HCT116 (cell line): Measurements from ENCODE around the gene ACVR1. TPM values are rescaled to one million over a fixed set of nuclear protein-coding genes. Genes with fewer than 3 reads are reported as not detected.

ENCODE experiments used
- ATAC-seq: fragments of 200-7000 bp; cut with Tn5 transposase; 2 replicates; pipeline ENCODE4 v1.9.1; 2020; ENCODE audit warnings: mild to moderate bottlenecking, moderate library complexity
- BruUV-seq: library from RNA; stranded (reverse); fragments of 400-500 nt; replicated peaks from 2 replicates; lab custom pipeline; 2021; lab: Mats Ljungman, UMichigan
- CTCF ChIA-PET: fragments of 300-600 bp; sonication (Branson Sonifier 250); formaldehyde crosslinking; loops from one replicate; lab custom pipeline; 2021; ENCODE audit warnings: antibody characterized with exemption; lab: Charles Lee
- POLR2A ChIA-PET: fragments of 300-600, 350-600 bp; sonication (Branson Sonifier 250); formaldehyde crosslinking; loops from one replicate; lab custom pipeline; 2021; ENCODE audit warnings: antibody characterized with exemption; lab: Charles Lee
- RAD21 ChIA-PET, 2 experiments: fragments of 300-600 bp; sonication (Branson Sonifier 250); formaldehyde crosslinking; loops; one replicate each; lab custom pipeline; 2023; ENCODE audit warnings: low total read pairs in 2 of 2; ENCODE audit not compliant: uncharacterized antibody in 2 of 2, unreplicated experiment in 2 of 2, low non-redundant PET in 1 of 2; lab: Charles Lee
- DNase-seq: peaks from one replicate; pipeline ENCODE4 v3.0.0-alpha.2; 2010; ENCODE audit warnings: low read depth, low spot score
- H2AFZ ChIP-seq: fragments of 200-600 bp; shearing (Covaris generic), sonication (generic); 2 replicates; pipeline ENCODE4 v1.6.1; 2017; ENCODE audit warnings: low read depth, mixed run types, mixed read lengths, antibody characterized with exemption, low read length; ENCODE audit not compliant: poor library complexity, severe bottlenecking
- H3K27ac ChIP-seq: 2 replicates; pipeline ENCODE4 v1.5.1; 2012; ENCODE audit warnings: low read depth, low read length
- H3K27me3 ChIP-seq: fragments of 200-600 bp; sonication (generic); 2 replicates; pipeline ENCODE4 v1.6.1; 2016; ENCODE audit warnings: mixed run types, low read length, mixed read lengths; ENCODE audit not compliant: insufficient read depth
- H3K36me3 ChIP-seq, 2 experiments: fragments of 200-500 bp in 1 of 2; fragments of 200-600 bp in 1 of 2; sonication (Bioruptor generic) in 1 of 2; sonication (generic) in 1 of 2; 2 replicates each; pipeline versions ENCODE4 v1.5.1 to v1.6.1; 2014 to 2016; ENCODE audit warnings: low read length in 2 of 2, inconsistent platforms in 1 of 2, mixed read lengths in 1 of 2, mixed run types in 1 of 2; ENCODE audit not compliant: insufficient read depth in 2 of 2, control insufficient read depth in 1 of 2
- H3K4me1 ChIP-seq, 2 experiments: fragments of 200-600 bp in 1 of 2; sonication (generic) in 1 of 2; 2 replicates each; pipeline versions ENCODE4 v1.5.1 to v1.6.1; 2012 to 2017; ENCODE audit warnings: low read length in 2 of 2, inconsistent platforms in 1 of 2, mild to moderate bottlenecking in 1 of 2, mixed read lengths in 1 of 2, mixed run types in 1 of 2, moderate library complexity in 1 of 2; ENCODE audit not compliant: insufficient read depth in 2 of 2, control insufficient read depth in 1 of 2
- H3K4me2 ChIP-seq: fragments of 200-600 bp; sonication (generic); 2 replicates; pipeline ENCODE4 v1.6.1; 2017; ENCODE audit warnings: mixed run types, low read length, mixed read lengths
- H3K4me3 ChIP-seq, 2 experiments: fragments of 200-600 bp in 1 of 2; sonication (generic) in 1 of 2; replicated peaks in 1 of 2; 2 replicates each; pipeline ENCODE4 v1.5.1; 2011 to 2016; ENCODE audit warnings: low read length in 2 of 2, control low read depth in 1 of 2, low read depth in 1 of 2, mild to moderate bottlenecking in 1 of 2, mixed read lengths in 1 of 2, mixed run types in 1 of 2
- H3K79me2 ChIP-seq: fragments of 200-600 bp; sonication (generic); 2 replicates; pipeline ENCODE4 v1.6.1; 2017; ENCODE audit warnings: mild to moderate bottlenecking, mixed run types, low read length, moderate library complexity, mixed read lengths; ENCODE audit not compliant: insufficient read depth
- H3K9ac ChIP-seq: fragments of 200-600 bp; sonication (generic); 2 replicates; pipeline ENCODE4 v1.6.1; 2016; ENCODE audit warnings: low read length, mixed read lengths
- H3K9me2 ChIP-seq: fragments of 200-600 bp; sonication (generic), shearing (Covaris generic); 2 replicates; pipeline ENCODE4 v1.6.1; 2017; ENCODE audit warnings: mixed run types, mild to moderate bottlenecking, moderate library complexity; ENCODE audit not compliant: insufficient read depth
- H3K9me3 ChIP-seq, 2 experiments: fragments of 200-500 bp in 1 of 2; fragments of 200-600 bp in 1 of 2; sonication (Bioruptor generic) in 1 of 2; sonication (generic) in 1 of 2; 2 replicates each; pipeline ENCODE4 v1.6.1; 2014 to 2017; ENCODE audit warnings: low read length in 2 of 2, mixed read lengths in 2 of 2, inconsistent platforms in 1 of 2, low read depth in 1 of 2, mild to moderate bottlenecking in 1 of 2, mixed run types in 1 of 2, moderate library complexity in 1 of 2; ENCODE audit not compliant: control insufficient read depth in 1 of 2, insufficient read depth in 1 of 2
- H4K20me1 ChIP-seq: fragments of 200-600 bp; sonication (generic), shearing (Covaris generic); 2 replicates; pipeline ENCODE4 v1.6.1; 2017; ENCODE audit warnings: mixed run types, mild to moderate bottlenecking, moderate library complexity; ENCODE audit not compliant: insufficient read depth
- POLR2A ChIP-seq: IDR thresholded peaks from 2 replicates; pipeline ENCODE4 v1.7.0; 2011; ENCODE audit warnings: borderline replicate concordance; ENCODE audit not compliant: insufficient read depth, insufficient read length; ENCODE audit errors: extremely low read depth
- SP1 ChIP-seq: IDR thresholded peaks from 2 replicates; pipeline ENCODE4 v1.6.1; 2012; ENCODE audit warnings: low read depth
- ZFX ChIP-seq: fragments of 450-650 bp; IDR thresholded peaks from 2 replicates; pipeline ENCODE4 v1.6.1; 2017
- ZNF274 ChIP-seq: fragments of 200-500 bp; sonication (Bioruptor generic); IDR thresholded peaks from 2 replicates; pipeline ENCODE4 v1.6.1; 2014; ENCODE audit warnings: mild to moderate bottlenecking, low read depth, low read length, inconsistent platforms
- intact Hi-C: fragments of 100-400 bp; cut with micrococcal nuclease; formaldehyde crosslinking; loops from 2 replicates; pipeline ENCODE4 v1.10.0; 2022
- total RNA-seq: library from RNA; stranded (reverse); gene quantifications from one replicate; pipeline ENCODE4 v1.2.1, GENCODE V29; 2021; ENCODE audit not compliant: unreplicated experiment
- TF ChIP-seq, protein P1 (sequence below), 3 experiments: fragments of 200-600 bp in 1 of 3; sonication (generic) in 1 of 3; IDR thresholded peaks in 2 of 3; conservative IDR thresholded peaks in 1 of 3; 2 replicates each; pipeline ENCODE4 v1.5.1; 2012 to 2017; ENCODE audit warnings: low read depth in 2 of 3, low read length in 2 of 3, antibody characterized with exemption in 1 of 3, borderline replicate concordance in 1 of 3, control low read depth in 1 of 3, mild to moderate bottlenecking in 1 of 3, mixed read lengths in 1 of 3, mixed run types in 1 of 3, moderate library complexity in 1 of 3; ENCODE audit not compliant: insufficient read depth in 1 of 3
- TF ChIP-seq, protein P2 (sequence below): IDR thresholded peaks from 2 replicates; pipeline ENCODE4 v1.6.1; 2012; ENCODE audit warnings: low read depth
- TF ChIP-seq, protein P3 (sequence below): IDR thresholded peaks from 2 replicates; pipeline ENCODE4 v1.6.1; 2012

ACVR1 gene
- total RNA-seq, 1 experiment from 2014 or later, result 16.9 TPM

DNA sequence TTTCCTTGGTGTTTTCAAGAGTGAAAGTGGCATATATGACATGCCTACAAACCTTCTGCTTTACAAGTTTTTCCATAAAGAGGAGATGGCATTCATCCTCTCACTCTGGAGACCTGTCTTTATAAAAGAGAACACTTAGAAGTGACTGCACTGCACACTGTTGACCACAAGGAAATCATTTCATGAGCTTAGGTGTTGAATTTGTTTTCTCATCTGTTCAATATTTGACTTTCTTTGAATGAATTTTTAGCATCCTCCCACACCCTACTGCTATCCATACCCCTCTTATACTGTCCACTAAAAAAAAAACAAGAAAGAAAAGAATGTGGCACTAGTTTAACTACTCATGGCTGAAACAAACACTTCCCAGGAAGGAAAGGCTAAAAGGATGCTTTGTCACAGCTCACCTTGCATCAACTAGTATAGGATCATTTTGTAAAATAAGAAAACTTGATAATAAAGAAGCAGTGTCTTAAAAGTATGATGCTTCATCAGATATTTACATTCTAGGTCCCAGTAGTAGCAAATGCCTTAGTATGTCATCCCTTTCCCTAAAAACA is 83.0 kb downstream of the ACVR1 start:
- BruUV-seq, result no TSS peak
- CTCF ChIA-PET, result no interaction called here

More for the DNA sequence above, 83.0 kb downstream of the ACVR1 start:
- TF ChIP-seq SP1, result no peak
- no peak for TF ChIP-seq POLR2A
- TF ChIP-seq, protein P1, sequence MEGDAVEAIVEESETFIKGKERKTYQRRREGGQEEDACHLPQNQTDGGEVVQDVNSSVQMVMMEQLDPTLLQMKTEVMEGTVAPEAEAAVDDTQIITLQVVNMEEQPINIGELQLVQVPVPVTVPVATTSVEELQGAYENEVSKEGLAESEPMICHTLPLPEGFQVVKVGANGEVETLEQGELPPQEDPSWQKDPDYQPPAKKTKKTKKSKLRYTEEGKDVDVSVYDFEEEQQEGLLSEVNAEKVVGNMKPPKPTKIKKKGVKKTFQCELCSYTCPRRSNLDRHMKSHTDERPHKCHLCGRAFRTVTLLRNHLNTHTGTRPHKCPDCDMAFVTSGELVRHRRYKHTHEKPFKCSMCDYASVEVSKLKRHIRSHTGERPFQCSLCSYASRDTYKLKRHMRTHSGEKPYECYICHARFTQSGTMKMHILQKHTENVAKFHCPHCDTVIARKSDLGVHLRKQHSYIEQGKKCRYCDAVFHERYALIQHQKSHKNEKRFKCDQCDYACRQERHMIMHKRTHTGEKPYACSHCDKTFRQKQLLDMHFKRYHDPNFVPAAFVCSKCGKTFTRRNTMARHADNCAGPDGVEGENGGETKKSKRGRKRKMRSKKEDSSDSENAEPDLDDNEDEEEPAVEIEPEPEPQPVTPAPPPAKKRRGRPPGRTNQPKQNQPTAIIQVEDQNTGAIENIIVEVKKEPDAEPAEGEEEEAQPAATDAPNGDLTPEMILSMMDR (IDR thresholded peaks at IDR 0.05 in 2 of 3, conservative IDR thresholded peaks at IDR 0.05 in 1 of 3; ENCODE audit: borderline replicate concordance in 1 of 3, insufficient read depth in 1 of 3, low read depth in 2 of 3, low read length in 2 of 3), result peak in 2 of 3 experiments; percentile 34 to 35; a peak in 3 of 6 replicates
- TF ChIP-seq, protein P2, sequence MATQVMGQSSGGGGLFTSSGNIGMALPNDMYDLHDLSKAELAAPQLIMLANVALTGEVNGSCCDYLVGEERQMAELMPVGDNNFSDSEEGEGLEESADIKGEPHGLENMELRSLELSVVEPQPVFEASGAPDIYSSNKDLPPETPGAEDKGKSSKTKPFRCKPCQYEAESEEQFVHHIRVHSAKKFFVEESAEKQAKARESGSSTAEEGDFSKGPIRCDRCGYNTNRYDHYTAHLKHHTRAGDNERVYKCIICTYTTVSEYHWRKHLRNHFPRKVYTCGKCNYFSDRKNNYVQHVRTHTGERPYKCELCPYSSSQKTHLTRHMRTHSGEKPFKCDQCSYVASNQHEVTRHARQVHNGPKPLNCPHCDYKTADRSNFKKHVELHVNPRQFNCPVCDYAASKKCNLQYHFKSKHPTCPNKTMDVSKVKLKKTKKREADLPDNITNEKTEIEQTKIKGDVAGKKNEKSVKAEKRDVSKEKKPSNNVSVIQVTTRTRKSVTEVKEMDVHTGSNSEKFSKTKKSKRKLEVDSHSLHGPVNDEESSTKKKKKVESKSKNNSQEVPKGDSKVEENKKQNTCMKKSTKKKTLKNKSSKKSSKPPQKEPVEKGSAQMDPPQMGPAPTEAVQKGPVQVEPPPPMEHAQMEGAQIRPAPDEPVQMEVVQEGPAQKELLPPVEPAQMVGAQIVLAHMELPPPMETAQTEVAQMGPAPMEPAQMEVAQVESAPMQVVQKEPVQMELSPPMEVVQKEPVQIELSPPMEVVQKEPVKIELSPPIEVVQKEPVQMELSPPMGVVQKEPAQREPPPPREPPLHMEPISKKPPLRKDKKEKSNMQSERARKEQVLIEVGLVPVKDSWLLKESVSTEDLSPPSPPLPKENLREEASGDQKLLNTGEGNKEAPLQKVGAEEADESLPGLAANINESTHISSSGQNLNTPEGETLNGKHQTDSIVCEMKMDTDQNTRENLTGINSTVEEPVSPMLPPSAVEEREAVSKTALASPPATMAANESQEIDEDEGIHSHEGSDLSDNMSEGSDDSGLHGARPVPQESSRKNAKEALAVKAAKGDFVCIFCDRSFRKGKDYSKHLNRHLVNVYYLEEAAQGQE, result no peak
- TF ChIP-seq ZFX, result no peak
- TF ChIP-seq, protein P3, sequence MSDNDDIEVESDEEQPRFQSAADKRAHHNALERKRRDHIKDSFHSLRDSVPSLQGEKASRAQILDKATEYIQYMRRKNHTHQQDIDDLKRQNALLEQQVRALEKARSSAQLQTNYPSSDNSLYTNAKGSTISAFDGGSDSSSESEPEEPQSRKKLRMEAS, result no peak
- TF ChIP-seq ZNF274, result no peak
- no peak overlapping the region for H3K27ac ChIP-seq
- POLR2A ChIA-PET, result no interaction called here
- H3K27me3 ChIP-seq, result no peaks in the 10 kb centered on the region
- no peak overlapping the region for H3K9ac ChIP-seq
- no peaks in the 10 kb centered on the region for H4K20me1 ChIP-seq
- RAD21 ChIA-PET, result no interaction called here
- intact Hi-C loops, result no loop called here
- H3K36me3 ChIP-seq, result no peaks in the 10 kb centered on the region
- H3K4me1 ChIP-seq, result no peaks in the 10 kb centered on the region
- H3K9me2 ChIP-seq, result no peaks in the 10 kb centered on the region
- no peak for ATAC-seq
- no peak for DNase-seq
- H3K4me3 ChIP-seq, result no peak overlapping the region
- H2AFZ ChIP-seq, result no peak overlapping the region
- no peak overlapping the region for H3K4me2 ChIP-seq
- no peaks in the 10 kb centered on the region for H3K9me3 ChIP-seq
- no peaks in the 10 kb centered on the region for H3K79me2 ChIP-seq
